ENCODE data around the gene ZNF160. TPM values are rescaled to one million over a fixed set of nuclear protein-coding genes. Genes with fewer than 3 reads are reported as not detected.

The ZNF160 gene
- total RNA-seq, 3 donors from 2014 or later = 19.9 to 28.6 (median 28.0) TPM

DNA sequence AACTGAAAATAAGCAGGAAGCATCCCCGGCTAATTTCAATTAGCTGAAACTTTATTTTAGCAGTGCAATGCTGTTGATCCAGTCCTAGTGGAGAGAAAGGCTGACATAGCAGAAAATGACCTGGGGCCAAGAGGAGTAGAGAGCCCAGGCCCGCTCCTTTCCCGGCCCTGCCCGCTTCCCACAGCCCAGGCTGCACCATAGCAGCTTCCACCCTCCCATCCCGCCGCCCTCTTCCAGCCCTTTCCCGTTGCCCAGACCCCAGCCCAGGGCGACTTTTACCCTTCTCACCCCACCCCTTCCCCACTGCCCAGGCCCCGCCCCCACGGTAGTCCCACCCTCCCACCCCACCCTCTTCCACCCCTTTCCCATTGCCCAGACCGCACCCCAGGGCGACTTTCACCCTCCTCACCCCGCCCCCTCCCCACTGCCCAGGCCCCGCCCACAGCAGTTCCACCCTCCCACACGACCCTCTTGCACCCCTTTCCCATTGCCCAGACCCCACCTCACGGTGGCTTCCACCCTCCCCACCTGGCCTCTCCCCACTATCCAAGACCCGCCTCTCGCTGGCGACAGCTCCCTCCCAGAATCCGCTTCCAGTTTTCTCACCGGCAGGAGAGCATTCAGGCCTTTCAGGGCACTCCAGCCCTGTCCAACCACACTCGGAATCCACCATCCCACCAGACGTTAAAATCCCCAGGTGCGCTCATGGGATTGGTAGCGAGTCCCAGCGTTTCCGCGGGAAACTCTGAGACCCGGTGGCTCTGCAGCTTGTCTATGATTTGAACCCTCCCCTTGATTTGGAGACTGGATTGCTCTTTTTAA, 8.3 kb downstream of the ZNF160 start:
- no peaks in the 10 kb centered on the region for H3K36me3 ChIP-seq (ENCODE audit: low read depth)
- H3K4me1 ChIP-seq (ENCODE audit: low read depth) = no peaks in the 10 kb centered on the region
- ATAC-seq (no peak), DNase-seq (no peak)
- TF ChIP-seq, protein P1, sequence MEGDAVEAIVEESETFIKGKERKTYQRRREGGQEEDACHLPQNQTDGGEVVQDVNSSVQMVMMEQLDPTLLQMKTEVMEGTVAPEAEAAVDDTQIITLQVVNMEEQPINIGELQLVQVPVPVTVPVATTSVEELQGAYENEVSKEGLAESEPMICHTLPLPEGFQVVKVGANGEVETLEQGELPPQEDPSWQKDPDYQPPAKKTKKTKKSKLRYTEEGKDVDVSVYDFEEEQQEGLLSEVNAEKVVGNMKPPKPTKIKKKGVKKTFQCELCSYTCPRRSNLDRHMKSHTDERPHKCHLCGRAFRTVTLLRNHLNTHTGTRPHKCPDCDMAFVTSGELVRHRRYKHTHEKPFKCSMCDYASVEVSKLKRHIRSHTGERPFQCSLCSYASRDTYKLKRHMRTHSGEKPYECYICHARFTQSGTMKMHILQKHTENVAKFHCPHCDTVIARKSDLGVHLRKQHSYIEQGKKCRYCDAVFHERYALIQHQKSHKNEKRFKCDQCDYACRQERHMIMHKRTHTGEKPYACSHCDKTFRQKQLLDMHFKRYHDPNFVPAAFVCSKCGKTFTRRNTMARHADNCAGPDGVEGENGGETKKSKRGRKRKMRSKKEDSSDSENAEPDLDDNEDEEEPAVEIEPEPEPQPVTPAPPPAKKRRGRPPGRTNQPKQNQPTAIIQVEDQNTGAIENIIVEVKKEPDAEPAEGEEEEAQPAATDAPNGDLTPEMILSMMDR (IDR thresholded peaks at IDR 0.05) = no peak
- no peak overlapping the region for H3K4me3 ChIP-seq
- H3K9me3 ChIP-seq = no peaks in the 10 kb centered on the region
- intact Hi-C loops (cut with DNase I, micrococcal nuclease) = no loop called here

DNA sequence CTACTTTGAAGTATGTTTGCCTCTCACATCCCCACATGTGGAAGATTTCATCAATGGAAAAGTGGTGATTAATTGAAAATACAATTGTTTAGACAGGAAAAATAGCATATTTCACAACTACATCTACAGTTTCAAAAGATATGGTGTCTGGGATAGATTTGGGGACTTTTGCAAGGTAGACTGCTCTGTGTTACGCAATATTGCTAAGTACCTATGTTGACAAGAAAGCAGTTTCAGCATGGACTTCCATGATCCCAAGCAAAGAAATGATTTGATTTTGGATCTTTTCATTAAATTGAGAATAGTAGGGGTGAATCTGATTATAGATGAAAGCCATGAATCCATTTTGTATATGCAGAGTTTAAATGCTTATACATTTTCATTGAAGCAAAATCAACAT, 10.5 kb downstream of the ZNF160 start:
- TF ChIP-seq, protein P1 (IDR thresholded peaks at IDR 0.05) = no peak
- H3K4me3 ChIP-seq = no peak overlapping the region
- no peaks in the 10 kb centered on the region for H3K36me3 ChIP-seq (ENCODE audit: low read depth)
- ATAC-seq (no peak), DNase-seq (no peak)
- H3K4me1 ChIP-seq (ENCODE audit: low read depth) = no peaks in the 10 kb centered on the region
- intact Hi-C loops (cut with DNase I, micrococcal nuclease) = no loop called here
- H3K9me3 ChIP-seq = no peaks in the 10 kb centered on the region

DNA sequence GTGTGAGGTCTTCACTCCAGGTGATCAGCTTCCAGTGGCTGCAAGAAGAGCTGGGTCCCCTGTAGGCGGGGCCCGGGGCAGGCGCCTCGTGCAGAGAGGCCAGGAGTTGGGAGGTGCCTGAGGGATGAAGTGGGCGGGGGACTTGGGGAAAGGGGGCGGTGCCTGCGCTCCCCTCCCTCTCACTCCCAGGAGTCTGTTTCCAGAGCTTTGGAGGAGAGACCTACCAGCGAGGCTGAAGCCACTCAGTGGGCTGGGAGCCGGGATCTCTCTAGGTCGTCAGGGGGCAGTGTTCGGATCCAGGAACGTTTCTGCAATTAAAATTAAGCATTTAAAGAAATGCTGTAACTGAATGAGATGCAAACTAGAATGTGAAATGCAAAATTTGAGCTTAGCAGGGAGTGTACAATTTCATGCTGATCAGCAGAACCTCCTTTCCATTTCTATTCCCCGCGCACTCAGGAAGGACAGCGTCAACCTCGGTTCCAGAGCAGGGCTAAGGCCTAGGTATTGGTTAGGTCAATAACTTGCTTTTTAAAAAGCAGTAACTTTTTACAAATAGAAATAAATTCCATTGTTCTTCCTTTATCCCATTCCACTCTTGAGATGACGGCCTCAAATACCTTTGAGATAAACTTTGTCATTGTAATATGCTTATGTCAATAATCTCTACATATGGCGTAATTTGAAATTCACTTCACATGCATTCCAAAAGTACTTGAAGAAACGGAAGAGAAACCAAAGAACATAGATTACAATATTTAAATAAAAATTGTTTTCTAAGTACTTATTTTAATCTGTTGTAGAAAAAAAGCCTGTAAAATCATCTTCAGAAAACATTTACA, 11.6 kb downstream of the ZNF160 start:
- Histone ChIP-seq H3K9me3 (no peaks in the 10 kb centered on the region), H3K4me1 (ENCODE audit: low read depth) (no peaks in the 10 kb centered on the region), H3K4me3 (no peak overlapping the region), H3K36me3 (ENCODE audit: low read depth) (no peaks in the 10 kb centered on the region)
- TF ChIP-seq, protein P1 (IDR thresholded peaks at IDR 0.05) = no peak
- no peak for DNase-seq
- no peak for ATAC-seq
- intact Hi-C loops (cut with DNase I, micrococcal nuclease) = no loop called here

DNA sequence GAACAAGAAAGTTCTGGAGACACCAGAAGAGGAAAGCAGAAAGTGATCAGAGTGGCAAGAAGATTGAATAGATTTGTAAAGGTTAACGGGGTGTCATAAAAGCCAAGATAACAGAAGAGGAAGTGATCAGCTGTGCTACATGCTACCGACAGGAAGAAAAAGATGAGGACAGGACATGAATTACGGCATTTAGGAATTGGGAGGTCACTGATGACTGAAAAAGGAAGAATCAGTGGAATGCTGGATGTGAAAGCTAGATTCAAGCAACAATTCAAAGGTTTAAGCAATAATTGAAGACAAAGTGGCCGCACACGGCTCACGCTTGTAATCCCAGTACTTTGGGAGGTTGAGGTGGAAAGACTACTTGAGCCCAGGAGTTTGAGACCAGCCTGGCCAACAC, 15.1 kb downstream of the ZNF160 start:
- no peak for DNase-seq
- H3K36me3 ChIP-seq (ENCODE audit: low read depth) = no peaks in the 10 kb centered on the region
- TF ChIP-seq, protein P1 (IDR thresholded peaks at IDR 0.05) = no peak
- H3K4me1 ChIP-seq (ENCODE audit: low read depth) = no peaks in the 10 kb centered on the region
- H3K9me3 ChIP-seq = no peaks in the 10 kb centered on the region
- no peak for ATAC-seq
- intact Hi-C loops (cut with DNase I, micrococcal nuclease) = no loop called here
- no peak overlapping the region for H3K4me3 ChIP-seq

DNA sequence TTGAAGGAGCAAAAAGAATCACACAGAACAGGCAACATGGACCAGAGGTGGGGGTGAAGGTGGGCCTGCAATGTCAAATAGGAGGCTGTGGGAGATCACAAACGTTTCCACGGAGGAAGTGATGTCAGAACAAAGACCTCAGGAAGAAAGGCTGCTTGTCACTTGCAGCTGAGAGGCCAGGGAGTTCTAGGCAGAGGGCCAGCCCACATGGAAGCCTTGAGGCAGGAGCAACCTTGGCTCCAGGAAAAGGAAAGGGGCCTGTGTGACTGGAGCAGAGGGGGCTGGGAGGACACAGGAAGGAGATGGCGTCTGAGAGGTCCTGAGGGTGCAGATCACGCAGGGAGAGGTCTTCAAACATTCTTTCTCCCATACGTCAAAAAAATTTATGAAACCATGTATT, 16.3 kb downstream of the ZNF160 start:
- ATAC-seq (no peak), DNase-seq (no peak)
- Histone ChIP-seq H3K4me3 (no peak overlapping the region), H3K9me3 (peaks cover 10% of the 10 kb centered on the region), H3K36me3 (ENCODE audit: low read depth) (no peaks in the 10 kb centered on the region), H3K4me1 (ENCODE audit: low read depth) (no peaks in the 10 kb centered on the region)
- TF ChIP-seq, protein P1 (IDR thresholded peaks at IDR 0.05) = no peak
- intact Hi-C loops (cut with DNase I, micrococcal nuclease) = no loop called here
